ENCODE results near the gene EIF4E.
"Not testable (repeated sequence)": the region's sequence is repeated elsewhere in the genome, so short reads cannot be mapped to it uniquely, and the experiment has no call there.

EIF4E gene

DNA sequence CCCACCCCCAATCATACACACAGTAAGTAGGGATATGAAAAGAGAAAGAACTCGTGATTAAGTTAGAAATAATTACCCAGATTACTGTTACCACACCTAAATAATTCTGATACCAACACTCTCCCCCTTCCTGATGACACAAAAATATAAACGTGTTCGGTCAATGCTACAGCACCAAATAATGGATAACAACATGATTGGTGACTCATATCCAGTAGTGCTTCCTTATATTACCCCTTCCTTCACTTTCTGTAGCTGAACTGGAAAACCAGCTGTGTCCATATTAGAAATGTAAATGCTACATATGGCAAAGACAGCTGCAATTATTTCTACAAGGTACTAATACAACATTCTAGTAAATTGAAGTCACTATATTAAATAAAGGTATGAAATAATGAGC, 20.8 kb downstream of the EIF4E start:
- H3K4me3 ChIP-seq (ENCODE audit: low read length), result no peak overlapping the region
- H3K36me3 ChIP-seq (ENCODE audit: control insufficient read depth, insufficient read depth, low read length), result no peaks in the 10 kb centered on the region
- no CpG with 5 or more reads among the region's 3 CpGs for WGBS (ENCODE audit: insufficient coverage, insufficient read length)
- no peaks in the 10 kb centered on the region for H3K27me3 ChIP-seq (ENCODE audit: control insufficient read depth, insufficient read depth, low read length)
- no peaks in the 10 kb centered on the region for H3K9me3 ChIP-seq (ENCODE audit: control insufficient read depth, insufficient read depth, low read length)
- no peaks in the 10 kb centered on the region for H3K4me1 ChIP-seq (ENCODE audit: control insufficient read depth, insufficient read depth, low read length)
- DNase-seq (ENCODE audit: low read depth, low spot score), result no peak
- no peak overlapping the region for H3K27ac ChIP-seq (ENCODE audit: low read length)

DNA sequence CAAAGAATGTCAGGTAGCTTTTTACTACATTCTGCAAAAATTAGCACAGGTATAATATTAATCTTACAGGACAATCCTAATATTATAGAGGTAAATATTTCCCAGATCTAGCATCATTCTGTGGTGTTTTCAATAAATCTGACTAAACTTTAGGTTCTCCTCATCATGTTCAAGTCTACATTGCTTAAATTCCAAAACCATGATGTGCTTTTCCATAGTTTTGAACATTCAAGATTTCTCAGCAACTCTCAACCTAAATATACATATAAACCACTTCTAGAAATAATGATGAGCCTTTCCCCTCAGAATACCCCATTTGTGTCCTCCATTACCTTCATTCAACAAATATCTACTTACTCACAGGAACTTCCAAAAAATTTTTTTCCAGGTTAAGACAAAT, 23.1 kb downstream of the EIF4E start:
- H3K9me3 ChIP-seq (ENCODE audit: control insufficient read depth, insufficient read depth, low read length), result no peaks in the 10 kb centered on the region
- no peak overlapping the region for H3K27ac ChIP-seq (ENCODE audit: low read length)
- H3K36me3 ChIP-seq (ENCODE audit: control insufficient read depth, insufficient read depth, low read length), result peaks cover 5% of the 10 kb centered on the region; the same call in 1 of the 2 replicates
- H3K4me3 ChIP-seq (ENCODE audit: low read length), result no peak overlapping the region
- no peaks in the 10 kb centered on the region for H3K4me1 ChIP-seq (ENCODE audit: control insufficient read depth, insufficient read depth, low read length)
- no peak for DNase-seq (ENCODE audit: low read depth, low spot score)
- no peaks in the 10 kb centered on the region for H3K27me3 ChIP-seq (ENCODE audit: control insufficient read depth, insufficient read depth, low read length)

DNA sequence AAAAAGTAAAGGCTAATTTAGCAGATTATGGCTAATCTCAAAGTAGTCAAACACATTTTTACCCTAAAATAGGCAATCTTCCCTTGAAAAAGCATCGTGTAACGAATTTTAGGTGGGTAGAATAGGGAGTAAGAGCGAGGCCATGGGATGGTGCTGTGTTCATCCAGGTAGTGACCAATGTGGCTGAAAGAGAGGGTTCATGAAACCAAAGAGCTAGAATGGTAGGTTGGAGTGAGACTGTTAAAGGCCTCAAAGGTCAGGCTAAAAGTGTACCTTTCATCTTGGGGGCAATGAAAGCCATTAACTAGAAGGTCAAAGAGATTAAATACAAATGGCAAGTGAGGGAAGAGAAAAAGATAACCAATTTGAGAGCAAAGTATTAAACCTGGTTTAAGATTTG, 23.6 kb downstream of the EIF4E start:
- no peaks in the 10 kb centered on the region for H3K27me3 ChIP-seq (ENCODE audit: control insufficient read depth, insufficient read depth, low read length)
- no peak overlapping the region for H3K27ac ChIP-seq (ENCODE audit: low read length)
- peaks cover 5% of the 10 kb centered on the region; the same call in 1 of the 2 replicates for H3K36me3 ChIP-seq (ENCODE audit: control insufficient read depth, insufficient read depth, low read length)
- H3K4me1 ChIP-seq (ENCODE audit: control insufficient read depth, insufficient read depth, low read length), result no peaks in the 10 kb centered on the region
- no peaks in the 10 kb centered on the region for H3K9me3 ChIP-seq (ENCODE audit: control insufficient read depth, insufficient read depth, low read length)
- no CpG with 5 or more reads among the region's 3 CpGs for WGBS (ENCODE audit: insufficient coverage, insufficient read length)
- DNase-seq (ENCODE audit: low read depth, low spot score), result no peak
- no peak overlapping the region for H3K4me3 ChIP-seq (ENCODE audit: low read length)

DNA sequence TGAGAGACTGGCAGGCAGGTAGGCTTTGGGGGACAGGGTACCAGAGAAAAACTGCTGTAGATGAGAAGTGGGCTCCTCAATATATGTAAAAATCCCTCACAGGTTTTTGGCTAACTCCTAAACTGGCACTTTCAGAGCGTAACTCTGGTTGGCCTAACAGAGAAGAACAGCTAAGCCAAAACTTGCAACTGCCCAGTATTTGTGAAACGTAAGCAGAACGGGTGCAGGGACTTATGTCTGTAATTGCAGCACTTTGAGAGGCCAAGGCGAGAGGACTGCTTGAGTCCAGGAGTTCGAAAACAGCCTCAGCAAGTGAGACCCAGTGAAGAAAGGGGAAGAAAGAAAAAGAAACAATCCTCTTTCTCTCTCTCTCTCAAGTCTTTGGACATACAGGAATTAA, 25.0 kb downstream of the EIF4E start:
- WGBS (ENCODE audit: insufficient coverage, insufficient read length), result no CpG with 5 or more reads among the region's 5 CpGs
- no peak for DNase-seq (ENCODE audit: low read depth, low spot score)
- no peaks in the 10 kb centered on the region for H3K9me3 ChIP-seq (ENCODE audit: control insufficient read depth, insufficient read depth, low read length)
- H3K27me3 ChIP-seq (ENCODE audit: control insufficient read depth, insufficient read depth, low read length), result no peaks in the 10 kb centered on the region
- H3K36me3 ChIP-seq (ENCODE audit: control insufficient read depth, insufficient read depth, low read length), result peaks cover 5% of the 10 kb centered on the region; the same call in 1 of the 2 replicates
- no peak overlapping the region for H3K27ac ChIP-seq (ENCODE audit: low read length)
- H3K4me3 ChIP-seq (ENCODE audit: low read length), result no peak overlapping the region
- H3K4me1 ChIP-seq (ENCODE audit: control insufficient read depth, insufficient read depth, low read length), result no peaks in the 10 kb centered on the region

DNA sequence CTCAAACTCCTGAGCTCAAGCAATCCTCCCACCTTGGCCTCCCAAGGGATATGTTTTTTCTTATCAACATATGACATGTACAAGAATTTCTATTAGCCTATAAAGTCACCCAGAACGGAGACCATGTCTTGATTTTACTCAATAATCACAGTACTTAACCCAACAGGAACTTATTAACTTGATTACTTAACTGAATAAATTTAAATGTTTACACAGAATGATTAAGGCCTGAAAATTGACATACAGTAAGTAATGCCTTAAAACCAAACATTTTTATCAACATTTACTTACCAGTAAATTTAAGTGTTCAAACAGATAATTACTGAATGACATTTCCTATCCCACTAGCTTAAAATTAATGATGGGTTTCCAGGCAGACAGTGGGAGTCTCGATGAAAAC, 25.4 kb downstream of the EIF4E start:
- peaks cover 5% of the 10 kb centered on the region; the same call in 1 of the 2 replicates for H3K36me3 ChIP-seq (ENCODE audit: control insufficient read depth, insufficient read depth, low read length)
- WGBS (ENCODE audit: insufficient coverage, insufficient read length), result no CpG with 5 or more reads among the region's 2 CpGs

DNA sequence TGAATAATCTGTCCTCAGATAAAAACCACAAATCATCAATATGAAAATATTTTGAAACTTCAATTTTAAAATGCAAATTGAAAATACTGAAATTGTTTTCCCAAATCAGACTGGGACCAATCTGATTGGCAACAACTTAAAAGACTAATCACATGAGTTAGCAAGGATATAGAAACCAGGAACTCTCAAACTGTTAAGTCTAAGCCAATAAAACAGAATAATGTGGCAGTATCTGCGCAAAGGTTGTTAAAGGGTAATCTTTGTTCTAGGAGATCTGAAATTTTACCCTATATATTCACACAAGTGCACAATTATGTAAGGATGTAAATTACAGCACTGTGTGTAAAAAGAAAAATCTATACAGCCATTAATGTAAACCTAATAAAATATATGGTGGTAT, 29.7 kb downstream of the EIF4E start:
- Histone ChIP-seq H3K27me3 (ENCODE audit: control insufficient read depth, insufficient read depth, low read length) (no peaks in the 10 kb centered on the region), H3K4me1 (ENCODE audit: control insufficient read depth, insufficient read depth, low read length) (no peaks in the 10 kb centered on the region), H3K9me3 (ENCODE audit: control insufficient read depth, insufficient read depth, low read length) (no peaks in the 10 kb centered on the region), H3K27ac (ENCODE audit: low read length) (no peak overlapping the region), H3K36me3 (ENCODE audit: control insufficient read depth, insufficient read depth, low read length) (peaks cover 5% of the 10 kb centered on the region; the same call in 1 of the 2 replicates), H3K4me3 (ENCODE audit: low read length) (no peak overlapping the region)
- DNase-seq (ENCODE audit: low read depth, low spot score), result no peak
- WGBS (ENCODE audit: insufficient coverage, insufficient read length), result no CpG with 5 or more reads among the region's 1 CpG

More for the DNA sequence above, 25.4 kb downstream of the EIF4E start:
- Histone ChIP-seq H3K4me3 (ENCODE audit: low read length) (no peak overlapping the region), H3K27ac (ENCODE audit: low read length) (no peak overlapping the region), H3K4me1 (ENCODE audit: control insufficient read depth, insufficient read depth, low read length) (no peaks in the 10 kb centered on the region), H3K9me3 (ENCODE audit: control insufficient read depth, insufficient read depth, low read length) (no peaks in the 10 kb centered on the region), H3K27me3 (ENCODE audit: control insufficient read depth, insufficient read depth, low read length) (no peaks in the 10 kb centered on the region)
- DNase-seq (ENCODE audit: low read depth, low spot score), result no peak

DNA sequence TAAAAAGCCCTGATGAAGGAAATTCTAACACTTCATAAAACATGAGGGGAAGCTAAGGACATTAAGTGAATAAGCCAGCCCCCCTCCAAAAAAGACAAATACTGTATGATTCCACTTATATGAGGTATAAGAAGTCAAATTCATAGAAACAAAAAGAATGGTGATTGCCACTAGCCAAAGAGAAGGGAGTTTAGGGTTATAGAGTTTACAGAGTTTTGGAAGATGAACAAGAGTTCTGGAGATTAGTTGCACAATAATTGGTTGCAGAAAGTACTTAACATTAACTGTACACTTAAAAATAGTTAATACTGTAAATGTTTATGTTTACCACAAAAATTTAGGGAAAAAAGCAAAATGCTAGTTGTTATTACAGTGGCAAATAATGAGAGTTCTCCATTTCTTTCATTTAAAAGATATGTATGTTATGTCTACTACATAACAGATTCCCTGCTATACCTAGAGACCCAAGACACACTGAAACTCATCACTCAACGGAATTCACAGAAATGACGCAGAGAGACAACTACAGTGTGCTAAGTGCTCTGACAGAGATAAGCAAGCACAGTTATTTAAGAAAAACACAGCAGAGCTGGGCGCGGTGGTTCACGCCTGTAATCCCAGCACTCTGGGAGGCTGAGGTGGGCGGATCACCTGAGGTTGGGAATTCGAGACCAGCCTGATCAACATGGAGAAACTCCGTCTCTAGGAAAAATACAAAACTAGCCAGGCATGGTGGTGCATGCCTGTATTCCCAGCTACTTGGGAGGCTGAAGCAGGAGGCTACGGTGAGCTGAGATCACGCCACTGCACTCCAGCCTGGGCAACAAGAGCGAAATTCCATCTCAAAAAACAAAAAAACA, 37.2 kb downstream of the EIF4E start:
- Histone ChIP-seq H3K4me3 (ENCODE audit: low read length) (no peak overlapping the region), H3K9me3 (ENCODE audit: control insufficient read depth, insufficient read depth, low read length) (no peaks in the 10 kb centered on the region), H3K27me3 (ENCODE audit: control insufficient read depth, insufficient read depth, low read length) (no peaks in the 10 kb centered on the region), H3K4me1 (ENCODE audit: control insufficient read depth, insufficient read depth, low read length) (no peaks in the 10 kb centered on the region), H3K27ac (ENCODE audit: low read length) (no peak overlapping the region), H3K36me3 (ENCODE audit: control insufficient read depth, insufficient read depth, low read length) (peaks cover 2% of the 10 kb centered on the region; the same call in 1 of the 2 replicates)
- no CpG with 5 or more reads among the region's 11 CpGs for WGBS (ENCODE audit: insufficient coverage, insufficient read length)
- no peak for DNase-seq (ENCODE audit: low read depth, low spot score)

DNA sequence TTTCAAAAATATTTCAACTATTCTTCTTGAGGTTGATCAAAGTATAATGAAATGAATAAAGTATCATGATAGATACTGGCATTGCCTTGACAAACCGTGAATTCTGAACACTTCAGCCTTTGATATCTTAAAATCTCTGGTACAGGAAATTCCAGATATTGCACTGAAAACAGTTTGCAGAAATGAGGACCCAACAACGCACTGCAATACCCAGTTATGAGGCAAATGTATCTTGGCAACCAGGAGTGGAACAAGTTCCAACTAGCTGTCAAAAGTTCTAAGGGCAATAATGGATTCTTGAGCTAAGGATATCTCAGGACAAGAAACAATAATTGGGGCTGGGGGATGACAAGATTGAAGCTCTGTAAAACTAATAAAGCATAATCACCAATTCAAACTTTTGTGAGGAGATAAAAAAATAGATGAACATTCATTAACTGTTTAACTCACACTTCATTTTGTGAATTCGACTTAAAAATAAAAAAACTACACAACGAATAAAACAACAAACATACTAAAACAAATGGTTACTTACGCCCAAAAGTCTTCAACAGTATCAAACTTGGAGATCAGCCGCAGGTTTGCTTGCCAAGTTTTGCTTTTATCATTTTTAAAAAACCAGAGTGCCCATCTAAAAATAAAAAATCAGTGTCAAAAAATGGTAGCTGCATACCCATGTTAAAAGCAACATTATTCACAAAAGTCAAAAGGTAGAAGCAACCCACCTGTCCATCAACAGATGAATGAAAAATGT, 38.1 kb downstream of the EIF4E start:
- no peak overlapping the region for H3K27ac ChIP-seq (ENCODE audit: low read length)
- DNase-seq (ENCODE audit: low read depth, low spot score), result no peak
- H3K9me3 ChIP-seq (ENCODE audit: control insufficient read depth, insufficient read depth, low read length), result no peaks in the 10 kb centered on the region
- H3K4me1 ChIP-seq (ENCODE audit: control insufficient read depth, insufficient read depth, low read length), result no peaks in the 10 kb centered on the region
- no peak overlapping the region for H3K4me3 ChIP-seq (ENCODE audit: low read length)
- peaks cover 5% of the 10 kb centered on the region; the same call in 1 of the 2 replicates for H3K36me3 ChIP-seq (ENCODE audit: control insufficient read depth, insufficient read depth, low read length)
- no peaks in the 10 kb centered on the region for H3K27me3 ChIP-seq (ENCODE audit: control insufficient read depth, insufficient read depth, low read length)
- 100% methylated on average over 3 of the region's 6 CpGs for WGBS (ENCODE audit: insufficient coverage, insufficient read length)

DNA sequence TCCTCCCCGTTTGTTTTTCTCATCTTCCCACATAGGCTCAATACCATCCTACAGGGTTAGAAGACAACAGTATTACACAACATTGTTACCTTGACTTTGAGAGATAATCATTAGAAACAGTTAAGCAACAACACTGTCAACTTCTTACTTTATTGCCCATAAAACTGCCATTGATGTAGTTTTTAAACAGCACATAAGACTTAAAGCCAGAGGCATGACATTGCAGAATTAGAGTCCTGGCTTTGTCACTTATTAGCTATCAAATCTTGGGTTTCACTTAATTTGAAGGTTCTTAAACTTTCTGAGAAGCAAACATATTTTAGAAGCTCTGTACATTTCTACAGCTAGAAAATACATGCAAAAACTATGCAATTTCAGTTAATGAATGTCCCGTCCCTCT, 41.8 kb downstream of the EIF4E start:
- H3K4me3 ChIP-seq (ENCODE audit: low read length), result no peak overlapping the region
- no peaks in the 10 kb centered on the region for H3K9me3 ChIP-seq (ENCODE audit: control insufficient read depth, insufficient read depth, low read length)
- H3K27me3 ChIP-seq (ENCODE audit: control insufficient read depth, insufficient read depth, low read length), result no peaks in the 10 kb centered on the region
- WGBS (ENCODE audit: insufficient coverage, insufficient read length), result no CpG with 5 or more reads among the region's 2 CpGs
- no peaks in the 10 kb centered on the region for H3K4me1 ChIP-seq (ENCODE audit: control insufficient read depth, insufficient read depth, low read length)
- no peak for DNase-seq (ENCODE audit: low read depth, low spot score)
- no peak overlapping the region for H3K27ac ChIP-seq (ENCODE audit: low read length)
- H3K36me3 ChIP-seq (ENCODE audit: control insufficient read depth, insufficient read depth, low read length), result peaks cover 9% of the 10 kb centered on the region; the same call in 1 of the 2 replicates

DNA sequence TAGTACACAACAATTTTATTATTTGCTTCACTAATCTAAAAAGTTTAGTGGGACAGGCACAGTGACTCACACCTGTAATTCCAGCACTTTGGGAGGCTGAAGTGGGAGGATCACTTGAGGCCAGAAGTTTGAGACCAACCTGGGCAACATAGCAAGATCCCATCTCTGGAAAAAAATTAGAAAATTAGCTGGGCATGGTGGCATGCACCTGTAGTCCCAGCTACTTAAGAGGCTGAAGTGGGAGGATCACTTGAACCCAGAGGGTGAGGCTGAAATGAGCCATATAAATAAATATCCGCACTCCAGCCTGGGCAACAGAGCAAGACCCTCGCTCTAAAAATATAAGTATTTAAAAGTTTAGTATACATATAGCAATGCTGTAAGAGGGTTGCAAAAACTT, 42.6 kb downstream of the EIF4E start:
- WGBS (ENCODE audit: insufficient coverage, insufficient read length), result no CpG with 5 or more reads among the region's 2 CpGs
- H3K36me3 ChIP-seq (ENCODE audit: control insufficient read depth, insufficient read depth, low read length); H3K27me3 ChIP-seq (ENCODE audit: control insufficient read depth, insufficient read depth, low read length); H3K9me3 ChIP-seq (ENCODE audit: control insufficient read depth, insufficient read depth, low read length); H3K4me3 ChIP-seq (ENCODE audit: low read length); DNase-seq (ENCODE audit: low read depth, low spot score); H3K27ac ChIP-seq (ENCODE audit: low read length); H3K4me1 ChIP-seq (ENCODE audit: control insufficient read depth, insufficient read depth, low read length): not testable (repeated sequence)

All from iPS DF 6.9 (cell line).